Hepatic stellate cell (primary cell): ENCODE results near the gene CPNE2.

Experiments used
- DNase-seq: peaks from one replicate; pipeline ENCODE4 v3.0.0; 2011; ENCODE audit warnings: low spot score

Gene CPNE2

GRCh38 chr16:57144027-57144426 lies 51.6 kb downstream of the CPNE2 start:
- no peak for DNase-seq

GRCh38 chr16:57145046-57146021 lies 53.0 kb downstream of the CPNE2 start:
- DNase-seq = no peak

GRCh38 chr16:57146040-57146647 lies 53.8 kb downstream of the CPNE2 start:
- no peak for DNase-seq

GRCh38 chr16:57146735-57147134 lies 54.4 kb downstream of the CPNE2 start:
- DNase-seq = no peak

DNA sequence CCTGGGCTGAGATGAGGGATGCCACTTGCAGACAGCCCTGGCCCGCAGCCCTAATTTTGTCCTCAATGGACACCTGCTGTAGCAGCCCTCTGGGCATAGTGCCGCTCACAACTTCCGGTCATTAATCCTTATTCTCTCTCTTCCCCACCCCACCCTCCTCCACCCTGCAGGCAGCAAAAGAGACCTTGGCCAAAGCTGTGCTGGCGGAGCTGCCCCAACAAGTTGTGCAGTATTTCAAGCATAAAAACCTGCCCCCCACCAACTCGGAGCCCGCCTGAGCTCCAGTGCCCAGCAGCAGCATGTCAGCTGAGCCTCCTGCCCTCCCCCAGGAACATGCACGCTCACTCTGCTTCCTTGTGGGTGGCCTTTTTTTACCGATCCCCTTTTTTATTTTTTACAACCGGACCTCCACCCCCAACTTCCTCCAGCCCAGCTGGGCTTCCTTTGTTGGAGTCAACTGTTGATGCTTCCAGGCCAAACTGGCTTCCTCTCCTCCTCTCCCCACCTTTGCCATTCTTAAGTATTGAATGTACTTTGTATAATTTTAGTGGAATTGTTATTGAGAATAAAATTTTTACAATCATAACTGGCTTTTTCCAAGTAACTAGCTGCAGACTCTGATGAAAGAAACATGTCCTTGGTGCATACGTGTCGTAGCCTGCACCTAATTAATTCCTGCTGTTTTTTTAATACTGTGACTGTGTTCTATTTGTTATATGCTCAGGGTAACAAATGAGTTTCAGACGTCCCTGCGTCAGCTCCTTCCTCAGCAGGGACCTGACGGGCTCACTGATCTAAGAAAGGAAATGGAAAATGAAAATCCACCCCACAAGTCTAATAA lies 55.2 kb downstream of the CPNE2 start:
- DNase-seq = no peak

- no peak for DNase-seq
Observed at GRCh38 chr16:57148481-57148880, 56.1 kb downstream of the CPNE2 start.

DNA sequence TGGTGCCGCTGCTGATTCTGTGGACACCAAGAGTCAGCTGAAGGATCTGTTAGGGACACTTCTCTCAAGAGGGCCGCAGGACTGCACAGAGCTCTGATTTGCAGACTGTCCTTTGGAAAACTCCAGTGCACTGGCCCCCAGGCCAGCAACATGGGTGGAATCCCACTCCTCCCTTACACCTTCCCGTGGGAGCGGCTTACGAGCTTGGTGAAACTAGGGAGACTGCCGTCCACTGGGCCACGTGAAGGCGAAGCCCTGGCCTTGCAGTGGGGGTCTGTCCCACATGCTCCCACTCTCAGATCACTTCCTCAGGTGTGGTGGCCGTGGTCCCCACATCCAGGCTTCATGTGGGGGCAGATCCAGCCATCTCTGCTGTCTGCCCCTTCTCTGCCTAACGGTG lies 57.0 kb downstream of the CPNE2 start:
- no peak for DNase-seq

DNA sequence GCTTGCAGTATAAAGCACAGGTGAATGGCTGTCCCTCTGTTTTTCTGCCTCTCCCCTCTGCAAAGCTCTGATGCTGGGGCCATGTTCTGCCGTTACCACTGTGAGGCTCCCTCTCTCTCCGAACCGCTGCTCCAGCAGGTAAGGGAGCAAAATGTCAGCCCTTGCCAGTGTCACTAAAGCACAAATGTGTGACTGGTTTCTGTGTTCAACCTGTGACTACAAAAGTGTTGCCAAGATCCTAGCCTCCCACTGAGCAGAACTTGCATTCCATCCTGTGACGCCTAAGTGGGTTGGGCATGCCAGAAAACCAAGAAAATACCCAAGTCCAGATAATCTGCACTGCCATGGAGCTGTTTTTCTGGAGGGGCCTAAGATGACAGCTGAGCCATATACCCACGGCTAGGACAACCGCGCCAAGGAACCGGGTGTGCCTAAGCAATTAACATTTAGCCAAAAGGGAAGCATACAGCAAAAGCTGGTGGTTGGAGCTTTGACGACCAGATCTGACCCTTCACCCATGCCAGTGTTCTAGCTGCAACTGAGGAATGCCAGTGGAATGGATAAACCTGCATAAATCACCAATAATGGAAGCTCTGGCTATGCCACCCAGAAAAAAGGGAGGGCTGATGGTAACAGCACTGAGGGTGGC lies 58.4 kb downstream of the CPNE2 start:
- DNase-seq = no peak

DNA sequence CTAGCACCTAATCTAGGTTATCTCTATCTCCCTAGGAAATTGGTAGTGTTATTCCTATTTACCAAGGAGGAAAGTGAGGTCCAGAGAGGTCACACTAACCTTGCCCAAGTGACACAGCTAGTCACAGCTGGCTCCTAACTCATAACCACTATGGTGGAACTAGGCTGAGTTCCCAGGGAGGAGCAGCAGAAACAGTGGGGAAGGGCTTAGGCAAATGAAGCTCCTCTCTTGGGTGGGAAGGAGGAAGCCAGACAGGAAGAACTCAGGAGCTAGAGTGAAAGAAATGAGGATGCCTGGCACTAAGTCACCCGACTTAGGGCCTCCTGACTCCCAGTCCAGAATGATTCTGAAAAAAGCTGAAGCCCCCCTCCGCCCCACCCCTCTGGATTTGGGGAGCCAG lies 59.0 kb downstream of the CPNE2 start:
- DNase-seq = no peak

GRCh38 chr16:57152096-57153093 lies 60.0 kb downstream of the CPNE2 start:
- no peak for DNase-seq

- DNase-seq = no peak
Observed at GRCh38 chr16:57153841-57154240, 61.5 kb downstream of the CPNE2 start.

GRCh38 chr16:57155702-57156350 lies 63.4 kb downstream of the CPNE2 start:
- DNase-seq = no peak

- no peak for DNase-seq
Observed at GRCh38 chr16:57156351-57156703, 63.9 kb downstream of the CPNE2 start.

GRCh38 chr16:57157533-57157932 lies 65.2 kb downstream of the CPNE2 start:
- DNase-seq = no peak

- DNase-seq = no peak
Observed at GRCh38 chr16:57159447-57159846, 67.1 kb downstream of the CPNE2 start.

DNA sequence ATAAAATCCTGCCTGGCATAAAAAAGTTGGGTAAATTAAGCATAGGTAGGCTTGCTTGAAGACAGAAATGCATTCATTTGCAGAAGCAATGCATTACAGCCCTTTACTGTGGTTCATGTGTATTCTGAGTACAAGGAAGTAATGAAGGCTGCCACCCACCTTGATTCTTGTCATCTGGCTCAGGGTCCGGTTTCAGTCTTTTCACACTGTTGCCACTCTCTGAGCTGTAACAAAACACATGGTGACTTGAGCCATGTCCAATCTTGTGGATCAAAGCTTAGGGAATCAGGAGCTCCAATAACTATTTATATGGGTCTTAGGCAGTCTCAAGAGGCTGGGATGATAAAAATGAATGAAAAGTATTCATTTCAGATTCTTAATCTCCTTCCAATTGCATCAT lies 71.5 kb downstream of the CPNE2 start:
- no peak for DNase-seq

DNA sequence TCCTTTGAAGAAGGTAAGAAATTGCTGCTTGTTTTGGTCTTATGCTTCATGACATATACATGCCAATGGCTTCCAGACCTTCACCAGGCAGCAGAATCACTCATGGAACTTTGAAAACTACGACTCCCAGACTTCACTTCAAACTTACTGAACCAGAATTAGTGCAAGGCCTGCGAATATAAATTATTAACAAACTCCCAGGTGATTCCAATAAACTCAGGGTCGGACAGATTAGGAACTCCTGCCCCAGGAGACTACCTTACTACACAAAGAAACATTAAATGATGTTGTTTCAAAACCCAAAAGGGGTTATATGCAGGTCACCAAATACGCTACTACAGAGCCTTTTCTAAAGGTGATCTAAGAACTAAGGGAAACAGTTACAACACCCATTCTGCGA lies 73.1 kb downstream of the CPNE2 start:
- no peak for DNase-seq

DNA sequence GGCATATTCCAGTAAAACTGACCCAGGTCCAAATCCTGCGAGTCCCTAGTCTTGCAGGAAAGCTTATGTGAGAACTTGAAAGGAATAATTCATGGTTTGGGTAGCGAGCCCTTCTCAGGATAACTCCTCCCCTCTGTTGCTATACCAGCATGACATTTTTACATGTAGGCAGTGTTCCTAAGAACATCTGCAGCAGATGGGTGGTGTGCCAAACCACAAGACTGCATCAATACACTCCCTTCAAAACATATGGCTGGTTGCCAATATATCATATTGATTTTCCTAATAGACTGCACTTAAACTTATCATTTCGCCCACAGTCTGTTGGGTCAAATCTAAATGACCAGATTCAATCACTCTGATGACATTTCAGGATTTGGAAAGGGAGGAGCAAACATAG lies 73.6 kb downstream of the CPNE2 start:
- DNase-seq = no peak

GRCh38 chr16:57166451-57166850 lies 74.1 kb downstream of the CPNE2 start:
- DNase-seq = no peak

DNA sequence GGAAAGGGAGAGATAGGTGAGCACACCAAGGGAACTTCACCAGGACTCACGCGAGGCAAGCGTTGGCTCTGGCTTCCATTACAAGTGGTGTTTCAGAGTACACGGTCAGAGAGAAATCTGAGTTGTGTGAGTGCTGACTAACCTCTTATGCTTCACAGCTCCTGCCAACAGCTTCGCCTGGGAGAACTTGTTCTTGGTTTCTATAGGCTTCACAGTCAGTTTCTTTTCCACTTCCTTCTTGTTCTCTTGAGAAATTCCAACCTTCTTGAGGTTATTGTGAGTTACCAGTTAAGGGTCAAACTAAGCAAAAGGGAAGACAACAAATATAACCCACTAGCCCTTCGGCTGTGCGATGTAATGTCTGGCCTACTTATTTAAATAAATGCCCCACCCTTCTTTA lies 74.6 kb downstream of the CPNE2 start:
- no peak for DNase-seq
